HG03439 (cell line): ENCODE data around the gene METTL24.

Source experiments
- ATAC-seq: cut with Tn5 transposase; IDR thresholded peaks from one replicate; pipeline ENCODE4 v1.9.1; 2021; ENCODE audit warnings: mild to moderate bottlenecking, moderate library complexity; ENCODE audit not compliant: unreplicated experiment

Gene METTL24

DNA sequence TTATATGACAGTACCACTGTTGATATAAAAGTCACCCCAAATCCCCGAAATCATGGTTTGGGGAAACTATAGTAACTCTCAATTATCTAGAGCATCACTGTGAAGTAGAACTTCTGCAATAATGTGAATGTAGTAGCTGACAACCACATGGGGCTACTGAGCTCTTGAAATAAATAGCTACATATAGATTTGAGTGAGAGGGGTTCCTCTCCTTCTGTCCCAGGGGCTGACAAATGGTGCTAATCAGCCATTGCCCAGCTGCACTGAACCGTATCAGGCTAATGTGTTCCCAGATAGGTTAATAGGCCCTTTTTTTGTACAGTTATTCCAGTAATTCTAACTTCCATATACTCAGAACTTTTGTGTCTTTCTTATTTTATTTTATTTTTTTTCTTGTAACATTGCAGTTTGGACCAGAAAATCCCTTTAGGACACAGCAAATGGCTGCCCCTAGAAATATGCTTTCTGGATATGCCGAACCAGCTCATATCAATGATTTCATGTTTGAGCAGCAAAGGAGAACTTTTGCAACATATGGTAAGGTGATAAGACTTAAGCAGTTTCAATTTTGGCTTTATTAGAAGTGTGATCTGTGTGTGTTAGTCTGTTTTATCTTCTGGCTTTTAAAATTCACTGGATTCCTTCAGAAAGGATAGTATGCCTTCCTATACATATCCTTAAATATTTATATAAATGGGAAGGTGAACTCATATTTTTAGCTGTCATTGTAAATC is 156.8 kb downstream of the METTL24 start:
- no peak for ATAC-seq

DNA sequence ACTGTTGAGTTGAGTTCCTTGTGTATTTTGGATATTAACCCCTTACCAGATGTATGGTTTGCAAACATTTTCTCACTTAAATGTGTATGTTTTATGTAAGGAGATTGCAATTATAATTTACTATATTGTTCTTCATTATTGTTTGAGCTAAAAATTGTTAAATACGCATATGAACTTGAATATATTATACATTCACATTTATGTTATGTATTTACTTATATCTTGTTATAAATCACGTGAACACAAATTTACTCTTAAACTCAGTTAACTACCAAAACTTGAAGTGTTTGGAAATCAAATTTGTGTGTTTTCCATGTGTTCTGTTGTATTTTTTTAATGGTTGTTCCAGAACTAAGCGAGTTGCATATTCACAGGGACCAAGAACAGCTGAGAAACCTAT is 159.6 kb downstream of the METTL24 start:
- ATAC-seq: no peak

DNA sequence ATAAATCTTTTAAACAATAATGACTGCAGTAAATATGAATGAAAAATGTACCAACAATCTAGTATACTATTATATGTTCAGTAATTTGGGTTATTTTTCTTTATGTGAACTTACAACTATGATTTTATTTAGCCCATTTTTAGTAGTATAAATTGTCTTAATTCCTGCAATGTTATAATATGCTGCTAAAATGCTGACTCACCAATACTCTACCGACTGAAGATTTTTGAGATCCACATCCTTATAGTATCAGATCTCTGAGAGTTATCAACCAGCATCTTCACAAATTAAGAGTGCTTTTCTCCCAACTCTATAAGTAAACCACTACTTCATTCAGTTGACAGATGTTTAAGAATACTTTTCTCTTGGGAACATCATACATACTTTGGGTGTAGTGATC is 161.3 kb downstream of the METTL24 start:
- ATAC-seq: no peak

DNA sequence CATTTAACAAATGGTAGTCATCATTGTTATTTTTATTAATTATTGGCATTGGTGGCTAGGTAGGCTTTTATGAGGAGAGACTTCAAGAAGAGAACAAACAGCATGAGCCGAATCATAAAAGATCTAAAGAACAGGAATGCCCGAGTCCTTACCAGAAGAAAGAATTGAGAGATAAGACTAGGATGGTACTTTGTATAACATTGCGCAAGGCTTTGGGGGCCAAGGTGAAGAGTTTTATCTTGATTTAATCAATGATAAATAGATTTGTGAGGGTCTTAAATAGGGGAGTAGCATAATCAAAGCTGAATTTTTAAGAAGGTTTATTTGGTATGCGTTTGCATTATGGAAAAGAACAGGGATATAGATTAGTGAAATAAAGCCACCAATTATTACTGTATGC is 162.5 kb downstream of the METTL24 start:
- ATAC-seq: no peak
